GM23338 (cell line): ENCODE measurements around the gene HSPA12A. TPM values are rescaled to one million over a fixed set of nuclear protein-coding genes. Genes with fewer than 3 reads are reported as not detected.

ENCODE experiments used
- ATAC-seq: fragments of 200-7000 bp; cut with Tn5 transposase; 3 replicates; pipeline ENCODE4 v1.9.1; 2020
- DNase-seq: peaks from one replicate; pipeline ENCODE4 v3.0.0-alpha.2; 2015; ENCODE audit warnings: low spot score
- H2AFZ ChIP-seq: fragments of 200-600 bp; sonication (generic); 2 replicates; pipeline ENCODE4 v1.8.0; 2016; ENCODE audit warnings: antibody characterized with exemption, mild to moderate bottlenecking, moderate library complexity
- H3F3A ChIP-seq: fragments of 200-600 bp; sonication (generic); replicated peaks from 2 replicates; pipeline ENCODE4 v1.8.0; 2017; ENCODE audit warnings: antibody characterized with exemption, mixed run types, low read depth
- H3K27ac ChIP-seq: fragments of 200-600 bp; sonication (generic); 2 replicates; pipeline ENCODE4 v1.6.1; 2016; ENCODE audit warnings: low read depth
- H3K27me3 ChIP-seq: fragments of 200-600 bp; sonication (generic); 2 replicates; pipeline ENCODE4 v1.8.0; 2016; ENCODE audit warnings: mild to moderate bottlenecking, mixed run types, moderate library complexity; ENCODE audit not compliant: insufficient read depth
- H3K36me3 ChIP-seq: fragments of 200-600 bp; sonication (generic); 2 replicates; pipeline ENCODE4 v1.8.0; 2016; ENCODE audit warnings: mild to moderate bottlenecking; ENCODE audit not compliant: insufficient read depth
- H3K4me1 ChIP-seq: fragments of 200-600 bp; sonication (generic); 2 replicates; pipeline ENCODE4 v1.8.0; 2016; ENCODE audit warnings: mild to moderate bottlenecking, moderate library complexity; ENCODE audit not compliant: insufficient read depth
- H3K4me2 ChIP-seq: fragments of 200-600 bp; sonication (generic); 2 replicates; pipeline ENCODE4 v1.7.1; 2017; ENCODE audit warnings: mixed run types
- H3K4me3 ChIP-seq: fragments of 200-600 bp; sonication (generic); 2 replicates; pipeline ENCODE4 v1.6.1; 2016; ENCODE audit warnings: mixed run types
- H3K79me2 ChIP-seq: fragments of 200-600 bp; sonication (generic); replicated peaks from 2 replicates; pipeline ENCODE4 v1.8.0; 2017; ENCODE audit warnings: mild to moderate bottlenecking; ENCODE audit not compliant: insufficient read depth
- H3K9me2 ChIP-seq: fragments of 200-600 bp; sonication (generic); 2 replicates; pipeline ENCODE4 v1.8.0; 2017; ENCODE audit not compliant: insufficient read depth
- H4K20me1 ChIP-seq: fragments of 200-600 bp; sonication (generic); replicated peaks from 2 replicates; pipeline ENCODE4 v1.8.0; 2017; ENCODE audit warnings: mild to moderate bottlenecking; ENCODE audit not compliant: insufficient read depth
- H3K27ac Mint-ChIP-seq: 2 replicates; pipeline ENCODE4 v1.8.0; 2020; ENCODE audit warnings: inconsistent platforms, mild to moderate bottlenecking, moderate library complexity, mixed read lengths
- H3K27me3 Mint-ChIP-seq: 3 replicates; pipeline ENCODE4 v1.8.0; 2022; ENCODE audit warnings: low read depth, mild to moderate bottlenecking, moderate library complexity, mixed read lengths, inconsistent platforms; ENCODE audit not compliant: insufficient read depth, poor library complexity
- H3K36me3 Mint-ChIP-seq: 3 replicates; pipeline ENCODE4 v1.8.0; 2021; ENCODE audit warnings: low read depth, mild to moderate bottlenecking, inconsistent platforms, moderate library complexity, mixed read lengths
- H3K4me1 Mint-ChIP-seq: 3 replicates; pipeline ENCODE4 v1.8.0; 2020; ENCODE audit warnings: mild to moderate bottlenecking, inconsistent platforms, mixed read lengths
- H3K4me3 Mint-ChIP-seq: 3 replicates; pipeline ENCODE4 v1.8.0; 2021; ENCODE audit warnings: moderate library complexity, mild to moderate bottlenecking, inconsistent platforms, mixed read lengths
- H3K9me3 Mint-ChIP-seq: 3 replicates; pipeline ENCODE4 v1.8.0; 2020; ENCODE audit warnings: moderate library complexity, mild to moderate bottlenecking, inconsistent platforms, mixed read lengths
- CREB1 ChIP-seq: fragments of 250-450 bp; sonication (Bioruptor Pico); IDR thresholded peaks from 2 replicates; pipeline ENCODE4 v1.5.0; 2020; ENCODE audit warnings: low read depth, mild to moderate bottlenecking, moderate library complexity
- ETS1 ChIP-seq: IDR thresholded peaks from 2 replicates; pipeline ENCODE4 v1.6.1; 2016; ENCODE audit warnings: antibody characterized with exemption
- EZH2 ChIP-seq: fragments of 200-600 bp; sonication (generic); IDR thresholded peaks from one replicate; pipeline ENCODE4 v1.8.0; 2017; ENCODE audit warnings: antibody characterized with exemption, mild to moderate bottlenecking, low read depth; ENCODE audit not compliant: unreplicated experiment
- EZH2phosphoT487 ChIP-seq: fragments of 200-600 bp; sonication (generic); IDR thresholded peaks from one replicate; pipeline ENCODE4 v1.8.1; 2018; ENCODE audit warnings: antibody characterized with exemption; ENCODE audit not compliant: unreplicated experiment
- JUNB ChIP-seq: IDR thresholded peaks from one replicate; pipeline ENCODE4 v1.6.1; 2016; ENCODE audit warnings: antibody characterized with exemption; ENCODE audit not compliant: unreplicated experiment
- NANOG ChIP-seq: IDR thresholded peaks from 2 replicates; pipeline ENCODE4 v1.6.1; 2016; ENCODE audit warnings: antibody characterized with exemption, borderline replicate concordance
- POLR2AphosphoS5 ChIP-seq: IDR thresholded peaks from 2 replicates; pipeline ENCODE4 v1.6.1; 2016; ENCODE audit warnings: antibody characterized with exemption, low read depth
- REST ChIP-seq: IDR thresholded peaks from one replicate; pipeline ENCODE4 v1.6.1; 2018; ENCODE audit warnings: antibody characterized with exemption; ENCODE audit not compliant: unreplicated experiment
- STAT1 ChIP-seq: IDR thresholded peaks from one replicate; pipeline ENCODE4 v1.6.1; 2016; ENCODE audit warnings: antibody characterized with exemption; ENCODE audit not compliant: unreplicated experiment
- ZNF114 ChIP-seq: fragments of 250-450 bp; sonication (Bioruptor Pico); IDR thresholded peaks from 2 replicates; pipeline ENCODE4 v1.5.0; 2020; ENCODE audit warnings: mild to moderate bottlenecking, moderate library complexity
- ZNF331 ChIP-seq: fragments of 250-450 bp; sonication (Bioruptor Pico); IDR thresholded peaks from 2 replicates; pipeline ENCODE4 v1.5.0; 2020; ENCODE audit warnings: low read depth, mild to moderate bottlenecking, moderate library complexity
- polyA plus RNA-seq: library from polyadenylated mRNA; unstranded; fragments of >200 nt; fragmentation: Nextera tagmentation; extraction: Ambion mirVana; gene quantifications from 2 replicates; pipeline ENCODE4 v1.2.1, GENCODE V29; 2016
- total RNA-seq: library from RNA; depleted of rRNA; stranded (reverse); fragments of >200 nt; shearing (Covaris generic); gene quantifications from 2 replicates; pipeline ENCODE4 v1.2.3, GENCODE V29; 2014
- TF ChIP-seq, protein P1 (sequence below), 2 experiments: fragments of 200-600 bp in 1 of 2; sonication (generic) in 1 of 2; conservative IDR thresholded peaks; 2 replicates each; pipeline versions ENCODE4 v1.5.1 to v1.6.1; 2016 to 2017; ENCODE audit warnings: antibody characterized with exemption in 2 of 2, low read depth in 2 of 2, mild to moderate bottlenecking in 2 of 2, moderate library complexity in 1 of 2

HSPA12A gene
- total and polyA plus RNA-seq, 2 experiments from 2014 or later, result 4.4 to 6.3 TPM

DNA sequence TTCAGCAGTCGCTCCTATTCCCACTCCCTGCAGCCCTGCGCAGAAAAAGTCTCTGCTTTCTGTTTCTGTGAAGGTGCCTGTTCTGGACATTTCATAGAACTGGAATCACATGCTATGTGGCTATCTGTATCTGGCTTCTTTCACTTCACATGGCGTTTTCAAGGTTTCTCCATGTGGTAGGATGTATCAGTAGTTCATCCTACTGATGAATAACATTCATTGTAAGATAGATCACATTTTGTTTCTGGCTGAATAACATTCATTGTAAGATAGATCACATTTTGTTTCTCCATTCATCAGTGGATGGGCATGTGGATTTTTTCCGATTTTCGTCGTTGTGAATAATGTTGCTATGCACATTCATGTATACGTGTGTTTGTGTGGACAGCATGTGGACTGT is 44.5 kb downstream of the HSPA12A start (continued):
- TF ChIP-seq REST (no peak), EZH2phosphoT487 (no peak), ZNF114 (CRISPR knock-in tag) (no peak), ETS1 (no peak), EZH2 (no peak), NANOG (no peak)
- TF ChIP-seq, protein P1, sequence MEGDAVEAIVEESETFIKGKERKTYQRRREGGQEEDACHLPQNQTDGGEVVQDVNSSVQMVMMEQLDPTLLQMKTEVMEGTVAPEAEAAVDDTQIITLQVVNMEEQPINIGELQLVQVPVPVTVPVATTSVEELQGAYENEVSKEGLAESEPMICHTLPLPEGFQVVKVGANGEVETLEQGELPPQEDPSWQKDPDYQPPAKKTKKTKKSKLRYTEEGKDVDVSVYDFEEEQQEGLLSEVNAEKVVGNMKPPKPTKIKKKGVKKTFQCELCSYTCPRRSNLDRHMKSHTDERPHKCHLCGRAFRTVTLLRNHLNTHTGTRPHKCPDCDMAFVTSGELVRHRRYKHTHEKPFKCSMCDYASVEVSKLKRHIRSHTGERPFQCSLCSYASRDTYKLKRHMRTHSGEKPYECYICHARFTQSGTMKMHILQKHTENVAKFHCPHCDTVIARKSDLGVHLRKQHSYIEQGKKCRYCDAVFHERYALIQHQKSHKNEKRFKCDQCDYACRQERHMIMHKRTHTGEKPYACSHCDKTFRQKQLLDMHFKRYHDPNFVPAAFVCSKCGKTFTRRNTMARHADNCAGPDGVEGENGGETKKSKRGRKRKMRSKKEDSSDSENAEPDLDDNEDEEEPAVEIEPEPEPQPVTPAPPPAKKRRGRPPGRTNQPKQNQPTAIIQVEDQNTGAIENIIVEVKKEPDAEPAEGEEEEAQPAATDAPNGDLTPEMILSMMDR (conservative IDR thresholded peaks at IDR 0.05; ENCODE audit: low read depth in 2 of 2), result no peak

- no peaks in the 10 kb centered on the region for H3K36me3 ChIP-seq
- H3K79me2 ChIP-seq, result no peaks in the 10 kb centered on the region
- no peak overlapping the region for H3K4me3 ChIP-seq
- peaks cover 15% of the 10 kb centered on the region; the same call in 1 of the 2 replicates for H3K4me1 ChIP-seq
- DNase-seq, result no peak
- no peaks in the 10 kb centered on the region for H3K27me3 ChIP-seq
- ATAC-seq, result no peak
- H3K27me3 Mint-ChIP-seq, result peaks cover 12% of the 10 kb centered on the region
- H3K36me3 Mint-ChIP-seq, result no peaks in the 10 kb centered on the region
- peaks cover 20% of the 10 kb centered on the region for H3K4me1 Mint-ChIP-seq
- H3F3A ChIP-seq, result no peaks in the 10 kb centered on the region
- H3K27ac ChIP-seq, result no peak overlapping the region
- no peak overlapping the region for H3K4me3 Mint-ChIP-seq
- H4K20me1 ChIP-seq, result no peaks in the 10 kb centered on the region
- H2AFZ ChIP-seq, result no peak overlapping the region
- H3K27ac Mint-ChIP-seq, result no peak overlapping the region
- no peak overlapping the region for H3K4me2 ChIP-seq
- no peaks in the 10 kb centered on the region; the same call in 2 of the 3 replicates for H3K9me3 Mint-ChIP-seq
- no peaks in the 10 kb centered on the region for H3K9me2 ChIP-seq
- TF ChIP-seq STAT1 (no peak), NANOG (no peak), CREB1 (CRISPR knock-in tag) (no peak), JUNB (no peak), POLR2AphosphoS5 (no peak), ZNF331 (CRISPR knock-in tag) (no peak), EZH2phosphoT487 (no peak), ETS1 (no peak), REST (no peak)
- TF ChIP-seq, protein P1 (conservative IDR thresholded peaks at IDR 0.05; ENCODE audit: low read depth in 2 of 2), result no peak
These were observed 45.4 kb downstream of the HSPA12A start for GRCh38 chr10:116696919-116697318.
